Measurements from ENCODE around the gene ADRB2.

ADRB2 gene

GRCh38 chr5:148826053-148826738 lies at the start of gene ADRB2:
TSS of gene ADRB2 (plus strand) at chr5:148826611. CDS start at chr5:148826832, 221 bp downstream.
- H3K4me3 Mint-ChIP-seq, result peak within 1 kb of the TSS; percentile 86 to 95
- peak; percentile 92 to 94 for ATAC-seq (replicated peaks)
- no peaks in the 10 kb centered on the region for H3K36me3 Mint-ChIP-seq
- H3K9me3 Mint-ChIP-seq, result no peaks in the 10 kb centered on the region
- H3K4me1 Mint-ChIP-seq, result peaks cover 44 to 66% of the 10 kb centered on the region in 2 donors
- peak within 1 kb of the TSS; percentile 67 for H3K27ac Mint-ChIP-seq
- peak; percentile 88 for DNase-seq
- no peaks in the 10 kb centered on the region for H3K27me3 Mint-ChIP-seq

DNA sequence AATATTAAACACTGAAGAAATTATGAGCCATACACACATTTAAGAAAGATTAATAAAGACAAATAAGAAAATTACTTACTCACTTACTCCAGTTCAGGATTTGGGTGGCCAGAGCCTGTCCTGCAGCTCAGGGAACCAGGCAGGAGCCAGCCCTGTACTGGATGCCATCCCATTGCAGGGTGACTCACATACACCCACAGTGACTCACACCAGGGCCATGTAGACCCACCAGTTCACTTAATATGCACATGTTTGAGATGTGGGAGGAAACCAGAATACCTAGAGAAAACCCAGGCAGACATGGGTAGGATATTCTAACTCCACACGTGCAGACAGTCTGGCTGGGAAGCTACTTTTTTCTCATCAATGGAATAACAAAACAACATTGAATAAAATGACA lies 49.6 kb upstream of the ADRB2 start:
- peaks cover 11 to 37% of the 10 kb centered on the region in 2 donors for H3K4me1 Mint-ChIP-seq
- DNase-seq (no peak), ATAC-seq (replicated peaks) (peak; percentile 38 to 64)
- H3K27me3 Mint-ChIP-seq, result no peaks in the 10 kb centered on the region
- no peaks in the 10 kb centered on the region for H3K36me3 Mint-ChIP-seq
- H3K27ac Mint-ChIP-seq, result no peak overlapping the region
- no peak overlapping the region for H3K4me3 Mint-ChIP-seq
- H3K9me3 Mint-ChIP-seq, result no peaks in the 10 kb centered on the region

- H3K27ac Mint-ChIP-seq, result no peak overlapping the region
- DNase-seq (no peak), ATAC-seq (replicated peaks) (no peak)
- H3K36me3 Mint-ChIP-seq, result no peaks in the 10 kb centered on the region
- H3K27me3 Mint-ChIP-seq, result no peaks in the 10 kb centered on the region
- H3K9me3 Mint-ChIP-seq, result no peaks in the 10 kb centered on the region
- peaks cover 7 to 30% of the 10 kb centered on the region in 2 donors for H3K4me1 Mint-ChIP-seq
- H3K4me3 Mint-ChIP-seq, result no peak overlapping the region
Measured at GRCh38 chr5:148778882-148779281, 47.5 kb upstream of the ADRB2 start.

GRCh38 chr5:148780711-148781110 lies 45.7 kb upstream of the ADRB2 start:
- Mint-ChIP-seq H3K27ac (no peak overlapping the region), H3K4me3 (no peak overlapping the region), H3K9me3 (peaks cover 0 to 2% of the 10 kb centered on the region in 2 donors), H3K27me3 (no peaks in the 10 kb centered on the region), H3K36me3 (no peaks in the 10 kb centered on the region), H3K4me1 (peaks cover 2 to 18% of the 10 kb centered on the region in 2 donors)
- ATAC-seq (replicated peaks) (no peak), DNase-seq (no peak)

GRCh38 chr5:148781766-148782165 lies 44.6 kb upstream of the ADRB2 start:
- Mint-ChIP-seq H3K4me3 (no peak overlapping the region), H3K4me1 (peaks cover 2 to 16% of the 10 kb centered on the region in 2 donors), H3K27ac (no peak overlapping the region), H3K27me3 (no peaks in the 10 kb centered on the region), H3K36me3 (no peaks in the 10 kb centered on the region), H3K9me3 (peaks cover 0 to 2% of the 10 kb centered on the region in 2 donors)
- DNase-seq (no peak), ATAC-seq (replicated peaks) (no peak)

DNA sequence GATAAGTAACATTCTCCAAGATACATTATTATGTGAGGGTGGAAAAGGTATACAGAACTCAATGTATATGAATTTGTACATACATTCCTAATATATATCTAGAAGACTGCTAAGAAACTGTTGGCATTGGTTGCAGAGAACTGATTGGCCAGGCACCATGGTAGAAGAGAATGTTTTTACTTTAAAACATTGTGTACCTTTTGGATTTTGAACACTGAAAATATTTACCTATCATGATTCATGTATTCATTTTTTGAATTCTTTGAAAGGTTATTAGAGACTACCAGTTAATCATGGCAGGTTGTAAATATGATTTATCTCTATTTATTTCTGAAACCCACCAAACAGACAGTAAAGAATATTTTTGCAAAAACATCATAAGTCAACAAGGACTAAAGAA lies 41.2 kb upstream of the ADRB2 start:
- DNase-seq, result no peak
- Mint-ChIP-seq H3K27ac (no peak overlapping the region), H3K9me3 (peaks cover 0 to 2% of the 10 kb centered on the region in 2 donors), H3K4me1 (peaks cover 3 to 10% of the 10 kb centered on the region in 2 donors), H3K36me3 (no peaks in the 10 kb centered on the region), H3K27me3 (peaks cover 0 to 4% of the 10 kb centered on the region in 2 donors), H3K4me3 (no peak overlapping the region)
- ATAC-seq (replicated peaks), result no peak

GRCh38 chr5:148786456-148786855 lies 40.0 kb upstream of the ADRB2 start:
- peaks cover 10 to 14% of the 10 kb centered on the region in 2 donors for H3K4me1 Mint-ChIP-seq
- no peak overlapping the region for H3K4me3 Mint-ChIP-seq
- peaks cover 0 to 2% of the 10 kb centered on the region in 2 donors for H3K9me3 Mint-ChIP-seq
- DNase-seq, result no peak
- H3K27ac Mint-ChIP-seq, result no peak overlapping the region
- ATAC-seq (replicated peaks), result no peak
- H3K27me3 Mint-ChIP-seq, result peaks cover 0 to 4% of the 10 kb centered on the region in 2 donors
- H3K36me3 Mint-ChIP-seq, result no peaks in the 10 kb centered on the region

DNA sequence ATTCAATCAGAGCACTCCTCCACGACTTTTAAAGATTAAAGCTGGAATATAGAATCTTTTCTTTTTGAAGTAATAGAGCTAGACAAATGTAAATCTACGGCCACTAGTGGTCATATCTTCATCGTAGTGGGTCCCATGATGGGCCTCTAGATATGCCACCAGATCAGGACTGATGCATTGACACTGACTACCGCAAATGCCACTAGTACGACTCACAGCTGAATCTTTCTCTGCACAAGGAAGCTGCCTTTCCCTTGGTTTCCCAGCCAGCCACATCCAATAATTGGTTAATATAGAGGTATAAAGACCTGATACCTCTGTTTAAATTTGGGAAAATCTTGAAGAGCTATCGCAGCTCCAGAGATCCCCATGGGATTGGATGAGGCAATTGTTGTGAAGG lies 37.8 kb upstream of the ADRB2 start:
- Mint-ChIP-seq H3K4me3 (no peak overlapping the region), H3K4me1 (peaks cover 18 to 25% of the 10 kb centered on the region in 2 donors), H3K9me3 (peaks cover 0 to 2% of the 10 kb centered on the region in 2 donors), H3K36me3 (no peaks in the 10 kb centered on the region), H3K27ac (no peak overlapping the region), H3K27me3 (peaks cover 0 to 4% of the 10 kb centered on the region in 2 donors)
- ATAC-seq (replicated peaks) (no peak), DNase-seq (no peak)

DNA sequence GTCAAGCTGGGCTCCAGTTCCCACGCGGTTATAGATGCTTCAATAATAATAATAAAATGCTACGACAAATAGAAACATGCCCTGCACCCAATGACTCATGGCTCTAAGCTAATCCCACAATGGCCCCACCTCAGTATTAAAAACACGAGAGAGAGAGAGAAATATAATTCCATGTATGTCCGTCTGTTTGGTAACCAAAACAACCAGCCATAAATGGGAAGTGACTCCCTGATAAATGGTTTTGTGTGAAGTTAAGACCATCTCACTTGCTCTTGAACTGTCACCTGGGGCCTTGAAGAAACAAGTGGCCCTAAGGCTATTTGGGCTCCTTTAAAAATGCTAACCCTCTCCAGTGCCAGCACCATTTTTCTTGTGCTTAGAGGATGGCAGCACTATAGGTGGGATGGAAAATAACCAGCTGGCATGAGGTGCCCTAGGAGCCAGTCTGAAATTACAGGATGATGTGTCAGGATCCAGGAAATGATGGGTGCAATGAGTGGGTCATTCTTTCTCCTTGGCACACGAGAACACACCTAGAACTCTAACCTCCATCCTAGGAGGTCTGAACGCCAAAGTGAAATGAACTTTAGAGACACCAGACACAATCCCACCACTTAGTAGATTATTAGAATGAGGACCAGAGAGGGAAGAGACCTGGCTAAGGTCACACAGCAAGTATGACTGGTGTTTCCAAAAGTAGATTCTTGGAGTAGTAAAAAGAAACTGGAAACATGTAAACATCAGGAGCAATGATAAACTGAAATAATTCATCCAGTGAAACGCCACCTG lies 35.7 kb upstream of the ADRB2 start:
- Mint-ChIP-seq H3K27me3 (peaks cover 0 to 4% of the 10 kb centered on the region in 2 donors), H3K36me3 (no peaks in the 10 kb centered on the region), H3K4me1 (peaks cover 29 to 46% of the 10 kb centered on the region in 2 donors), H3K27ac (peak overlapping the region; percentile 56), H3K9me3 (no peaks in the 10 kb centered on the region), H3K4me3 (no peak overlapping the region)
- peak; percentile 26 to 27 for ATAC-seq (replicated peaks)
- DNase-seq, result no peak

DNA sequence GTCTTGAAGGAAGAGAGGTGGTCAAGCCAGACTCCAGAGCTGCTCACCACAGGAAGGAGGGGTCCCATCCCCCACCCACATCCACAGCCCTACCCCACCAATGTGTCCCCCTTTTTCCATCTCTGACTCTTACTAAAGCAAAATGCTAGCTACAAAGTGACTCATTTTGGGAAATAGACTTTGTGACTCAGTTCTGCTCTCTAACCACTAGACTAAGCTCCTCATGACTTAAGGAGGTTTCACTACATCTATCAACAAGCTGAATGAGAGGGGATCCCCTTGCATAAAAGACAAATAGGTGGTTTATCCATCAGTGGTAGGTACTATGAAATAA lies 35.1 kb upstream of the ADRB2 start:
- no peaks in the 10 kb centered on the region for H3K9me3 Mint-ChIP-seq
- peaks cover 31 to 48% of the 10 kb centered on the region in 2 donors for H3K4me1 Mint-ChIP-seq
- ATAC-seq (replicated peaks), result peak; percentile 91 to 92
- no peak overlapping the region for H3K4me3 Mint-ChIP-seq
- H3K27me3 Mint-ChIP-seq, result peaks cover 0 to 4% of the 10 kb centered on the region in 2 donors
- no peak overlapping the region for H3K27ac Mint-ChIP-seq
- no peaks in the 10 kb centered on the region for H3K36me3 Mint-ChIP-seq
- DNase-seq, result no peak

GRCh38 chr5:148791696-148792095 lies 34.7 kb upstream of the ADRB2 start:
- DNase-seq (no peak), ATAC-seq (replicated peaks) (no peak)
- H3K36me3 Mint-ChIP-seq, result no peaks in the 10 kb centered on the region
- peaks cover 31 to 48% of the 10 kb centered on the region in 2 donors for H3K4me1 Mint-ChIP-seq
- H3K9me3 Mint-ChIP-seq, result no peaks in the 10 kb centered on the region
- H3K27ac Mint-ChIP-seq, result no peak overlapping the region
- H3K27me3 Mint-ChIP-seq, result peaks cover 0 to 4% of the 10 kb centered on the region in 2 donors
- no peak overlapping the region for H3K4me3 Mint-ChIP-seq

DNA sequence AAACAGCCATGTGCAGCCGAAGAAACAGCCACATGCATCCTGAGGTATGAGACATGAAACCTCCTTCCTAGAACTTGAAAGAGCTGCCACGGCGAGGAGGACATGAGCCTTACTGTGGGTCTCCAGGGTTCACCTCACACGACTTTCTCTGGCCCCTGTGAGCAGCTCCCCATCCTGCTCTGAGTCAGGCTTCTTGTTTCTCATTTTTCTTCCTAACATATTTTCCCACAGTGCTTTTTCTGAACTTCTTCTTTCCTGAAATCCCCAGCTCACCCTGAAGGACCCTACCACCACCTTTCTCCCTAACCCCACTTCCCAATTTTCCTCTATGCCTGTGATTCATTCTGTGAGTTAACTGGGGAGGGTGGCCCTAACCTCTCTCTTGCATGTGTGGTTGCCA lies 33.7 kb upstream of the ADRB2 start:
- H3K27me3 Mint-ChIP-seq, result peaks cover 0 to 4% of the 10 kb centered on the region in 2 donors

GRCh38 chr5:148793261-148793660 lies 33.1 kb upstream of the ADRB2 start:
- Mint-ChIP-seq H3K27me3 (peaks cover 0 to 4% of the 10 kb centered on the region in 2 donors), H3K4me1 (peaks cover 31 to 48% of the 10 kb centered on the region in 2 donors), H3K27ac (no peak overlapping the region), H3K9me3 (no peaks in the 10 kb centered on the region), H3K36me3 (no peaks in the 10 kb centered on the region), H3K4me3 (no peak overlapping the region)
- no peak for DNase-seq
- ATAC-seq (replicated peaks), result no peak

More for the DNA sequence above, 33.7 kb upstream of the ADRB2 start:
- H3K4me3 Mint-ChIP-seq, result no peak overlapping the region
- no peak for DNase-seq
- H3K4me1 Mint-ChIP-seq, result peaks cover 31 to 48% of the 10 kb centered on the region in 2 donors
- no peak overlapping the region for H3K27ac Mint-ChIP-seq
- no peak for ATAC-seq (replicated peaks)
- H3K9me3 Mint-ChIP-seq, result no peaks in the 10 kb centered on the region
- no peaks in the 10 kb centered on the region for H3K36me3 Mint-ChIP-seq

- no peak for ATAC-seq (replicated peaks)
- H3K27ac Mint-ChIP-seq, result no peak overlapping the region
- H3K36me3 Mint-ChIP-seq, result no peaks in the 10 kb centered on the region
- H3K27me3 Mint-ChIP-seq, result peaks cover 0 to 3% of the 10 kb centered on the region in 2 donors
- no peak for DNase-seq
- H3K4me1 Mint-ChIP-seq, result peaks cover 33 to 53% of the 10 kb centered on the region in 2 donors
- no peaks in the 10 kb centered on the region for H3K9me3 Mint-ChIP-seq
- H3K4me3 Mint-ChIP-seq, result no peak overlapping the region
Measured at GRCh38 chr5:148794275-148794674, 32.1 kb upstream of the ADRB2 start.
